Activated CD8-positive, alpha-beta memory T cell treated with anti-CD3 and anti-CD28 coated beads for 1 hour (primary cell): ENCODE data around the gene RECK.

Experiments used
- DNase-seq, 2 donors: peaks; one replicate each; pipeline ENCODE4 v3.0.0-alpha.2; 2020; ENCODE audit warnings: low read depth in 1 of 2; ENCODE audit errors: extremely low read depth in 1 of 2

The RECK gene

GRCh38 chr9:36023260-36024048 is 13.3 kb upstream of the RECK start:
- peak in 1 of 2 donors; percentile 44 for DNase-seq

GRCh38 chr9:36025746-36026145 is 11.0 kb upstream of the RECK start:
- no peak for DNase-seq

- DNase-seq = no peak
Observed at GRCh38 chr9:36029202-36029601, 7.5 kb upstream of the RECK start.

- no peak for DNase-seq
Observed at GRCh38 chr9:36029765-36030528, 6.8 kb upstream of the RECK start.

- DNase-seq = no peak
Observed at GRCh38 chr9:36030871-36031270, 5.8 kb upstream of the RECK start.

GRCh38 chr9:36031774-36032555 is 4.7 kb upstream of the RECK start:
- no peak for DNase-seq

GRCh38 chr9:36033788-36034187 is 2.9 kb upstream of the RECK start:
- no peak for DNase-seq

GRCh38 chr9:36034234-36034633 is 2.5 kb upstream of the RECK start:
- DNase-seq = no peak

GRCh38 chr9:36035006-36035405 is 1.7 kb upstream of the RECK start:
- no peak for DNase-seq

- no peak for DNase-seq
Observed at GRCh38 chr9:36036253-36036779, 397 bp upstream of the RECK start.

- DNase-seq = no peak
Observed at GRCh38 chr9:36037549-36038122, 923 bp downstream of the RECK start.

- no peak for DNase-seq
Observed at GRCh38 chr9:36039121-36039520, 2.4 kb downstream of the RECK start.

GRCh38 chr9:36039696-36040095 is 3.0 kb downstream of the RECK start:
- no peak for DNase-seq

GRCh38 chr9:36040271-36040925 is 3.7 kb downstream of the RECK start:
- no peak for DNase-seq

GRCh38 chr9:36041506-36041905 is 4.8 kb downstream of the RECK start:
- DNase-seq = no peak

GRCh38 chr9:36045610-36046009 is 8.9 kb downstream of the RECK start:
- no peak for DNase-seq

GRCh38 chr9:36046923-36047322 is 10.2 kb downstream of the RECK start:
- no peak for DNase-seq

GRCh38 chr9:36049408-36049807 is 12.7 kb downstream of the RECK start:
- no peak for DNase-seq

GRCh38 chr9:36050476-36050875 is 13.8 kb downstream of the RECK start:
- DNase-seq = no peak

GRCh38 chr9:36051317-36051716 is 14.6 kb downstream of the RECK start:
- DNase-seq = no peak
